Measurements from ENCODE around the gene CRCP. TPM values are rescaled to one million over a fixed set of nuclear protein-coding genes. Genes with fewer than 3 reads are reported as not detected.

CRCP gene
- total RNA-seq, 4 donors from 2014 or later: 49.6 to 59.6 (median 54.2) TPM

DNA sequence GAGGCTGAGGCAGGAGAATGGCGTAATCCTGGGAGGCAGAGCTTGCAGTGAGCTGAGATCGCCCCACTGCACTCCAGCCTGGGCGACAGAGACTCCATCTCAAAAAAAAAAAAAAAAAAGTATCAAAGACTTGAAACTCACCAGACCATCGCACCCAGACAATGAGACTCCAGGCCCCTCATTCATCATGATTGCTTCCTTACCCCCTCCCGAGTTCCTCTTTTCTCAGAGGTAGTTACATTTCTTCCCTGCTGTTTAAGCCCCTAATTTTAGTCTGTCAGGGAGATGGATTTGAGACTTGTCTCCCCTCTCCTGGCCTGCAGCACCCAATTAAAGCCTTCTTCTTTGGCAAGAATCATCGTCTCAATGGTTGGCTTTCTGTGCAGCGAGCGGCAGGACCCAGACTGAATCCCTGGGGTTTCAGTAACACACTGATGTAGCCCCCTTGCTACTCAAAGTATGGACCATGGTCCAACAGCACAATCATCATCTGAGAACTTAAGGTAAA lies 71.1 kb downstream of the CRCP start:
- intact Hi-C loops (cut with DNase I): no loop called here
- no peak overlapping the region for H3K4me3 ChIP-seq (replicated peaks in 1 of 3)
- H3K36me3 ChIP-seq: no peaks in the 10 kb centered on the region
- H3K27me3 ChIP-seq: no peaks in the 10 kb centered on the region
- H3K4me1 ChIP-seq: no peaks in the 10 kb centered on the region
- 91 to 93% methylated on average over 8 of the region's 8 CpGs for WGBS, 2 donors
- H3K27ac ChIP-seq: no peak overlapping the region
- TF ChIP-seq, protein P1, sequence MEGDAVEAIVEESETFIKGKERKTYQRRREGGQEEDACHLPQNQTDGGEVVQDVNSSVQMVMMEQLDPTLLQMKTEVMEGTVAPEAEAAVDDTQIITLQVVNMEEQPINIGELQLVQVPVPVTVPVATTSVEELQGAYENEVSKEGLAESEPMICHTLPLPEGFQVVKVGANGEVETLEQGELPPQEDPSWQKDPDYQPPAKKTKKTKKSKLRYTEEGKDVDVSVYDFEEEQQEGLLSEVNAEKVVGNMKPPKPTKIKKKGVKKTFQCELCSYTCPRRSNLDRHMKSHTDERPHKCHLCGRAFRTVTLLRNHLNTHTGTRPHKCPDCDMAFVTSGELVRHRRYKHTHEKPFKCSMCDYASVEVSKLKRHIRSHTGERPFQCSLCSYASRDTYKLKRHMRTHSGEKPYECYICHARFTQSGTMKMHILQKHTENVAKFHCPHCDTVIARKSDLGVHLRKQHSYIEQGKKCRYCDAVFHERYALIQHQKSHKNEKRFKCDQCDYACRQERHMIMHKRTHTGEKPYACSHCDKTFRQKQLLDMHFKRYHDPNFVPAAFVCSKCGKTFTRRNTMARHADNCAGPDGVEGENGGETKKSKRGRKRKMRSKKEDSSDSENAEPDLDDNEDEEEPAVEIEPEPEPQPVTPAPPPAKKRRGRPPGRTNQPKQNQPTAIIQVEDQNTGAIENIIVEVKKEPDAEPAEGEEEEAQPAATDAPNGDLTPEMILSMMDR (IDR thresholded peaks at IDR 0.05): no peak
- TF ChIP-seq POLR2A (IDR thresholded peaks at IDR 0.05): no peak
- no peaks in the 10 kb centered on the region for H3K9me3 ChIP-seq
- DNase-seq: no peak

DNA sequence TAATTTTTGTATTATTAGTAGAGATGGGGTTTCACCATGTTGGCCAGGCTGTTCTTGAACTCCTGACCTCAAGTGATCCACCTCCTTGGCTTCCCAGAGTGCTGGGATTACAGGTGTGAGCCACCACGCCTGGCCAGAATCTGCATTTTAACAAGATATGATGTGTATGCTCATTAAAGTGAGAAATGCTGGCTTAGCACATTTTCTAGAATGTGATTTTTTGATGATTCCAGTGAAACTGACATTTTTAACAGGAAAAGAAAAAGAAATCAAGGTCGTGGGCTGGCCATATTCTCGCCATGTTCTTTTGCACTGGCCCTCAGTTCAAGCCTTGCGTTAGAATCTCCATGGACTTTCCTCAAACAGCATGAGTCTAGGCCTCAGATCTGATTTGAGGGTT lies 72.3 kb downstream of the CRCP start:
- Histone ChIP-seq H3K4me1 (no peaks in the 10 kb centered on the region), H3K36me3 (no peaks in the 10 kb centered on the region), H3K9me3 (no peaks in the 10 kb centered on the region), H3K4me3 (replicated peaks in 1 of 3) (no peak overlapping the region), H3K27me3 (no peaks in the 10 kb centered on the region), H3K27ac (no peak overlapping the region)
- TF ChIP-seq POLR2A (IDR thresholded peaks at IDR 0.05): no peak
- TF ChIP-seq, protein P1 (IDR thresholded peaks at IDR 0.05): no peak
- intact Hi-C loops (cut with DNase I): no loop called here
- no peak for DNase-seq
- 91 to 96% methylated on average over 4 of the region's 4 CpGs for WGBS, 2 donors

DNA sequence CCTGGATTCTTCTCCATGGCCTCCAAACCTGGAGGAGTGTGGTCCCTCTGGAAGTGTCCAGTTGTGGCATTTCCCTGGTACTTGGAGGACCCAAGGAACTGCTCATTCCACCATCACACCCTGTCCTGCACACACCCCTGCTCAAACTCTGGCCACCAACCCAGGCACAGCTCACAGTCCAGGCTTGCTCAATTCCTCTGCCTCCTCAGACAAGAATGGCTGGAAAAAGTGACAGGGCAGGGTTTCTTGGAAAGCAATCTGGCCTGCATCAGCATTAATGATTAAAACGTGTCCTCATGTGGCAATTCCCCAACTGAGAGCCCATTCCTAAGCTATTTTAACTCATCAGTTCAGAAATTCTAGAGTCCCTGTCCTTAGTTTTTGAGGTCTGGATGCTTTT lies 73.3 kb downstream of the CRCP start:
- WGBS, 2 donors: 53 to 91% methylated on average over 1 of the region's 1 CpG
- Histone ChIP-seq H3K9me3 (no peaks in the 10 kb centered on the region), H3K27ac (no peak overlapping the region), H3K4me1 (no peaks in the 10 kb centered on the region), H3K36me3 (no peaks in the 10 kb centered on the region), H3K4me3 (replicated peaks in 1 of 3) (no peak overlapping the region), H3K27me3 (no peaks in the 10 kb centered on the region)
- TF ChIP-seq POLR2A (IDR thresholded peaks at IDR 0.05): no peak
- TF ChIP-seq, protein P1 (IDR thresholded peaks at IDR 0.05): no peak
- intact Hi-C loops (cut with DNase I): no loop called here
- peak in 1 of 2 donors; percentile 6 for DNase-seq

DNA sequence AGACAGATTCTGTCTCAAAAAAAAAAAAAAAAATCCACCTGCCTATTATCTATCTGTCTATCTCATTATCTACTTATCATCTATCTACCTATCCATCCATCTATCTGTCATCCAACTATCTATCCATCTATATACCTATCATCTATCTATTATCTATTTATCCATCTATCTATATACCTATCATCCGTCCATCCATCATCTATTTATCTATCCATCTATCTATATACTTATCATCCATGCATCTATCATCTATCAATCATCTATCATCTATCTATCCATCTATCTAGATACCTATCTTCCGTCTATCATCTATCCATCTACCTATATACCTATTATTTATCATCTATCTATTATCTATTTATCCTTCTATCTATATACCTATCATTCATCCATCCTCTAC lies 74.0 kb downstream of the CRCP start:
- intact Hi-C loops (cut with DNase I): no loop called here
- Histone ChIP-seq H3K27ac (no peak overlapping the region), H3K36me3 (no peaks in the 10 kb centered on the region), H3K9me3 (no peaks in the 10 kb centered on the region), H3K4me3 (replicated peaks in 1 of 3) (no peak overlapping the region), H3K27me3 (no peaks in the 10 kb centered on the region), H3K4me1 (no peaks in the 10 kb centered on the region)
- TF ChIP-seq, protein P1 (IDR thresholded peaks at IDR 0.05): no peak
- TF ChIP-seq POLR2A (IDR thresholded peaks at IDR 0.05): no peak
- 98% methylated on average over 2 of the region's 2 CpGs for WGBS, 2 donors
- no peak for DNase-seq

DNA sequence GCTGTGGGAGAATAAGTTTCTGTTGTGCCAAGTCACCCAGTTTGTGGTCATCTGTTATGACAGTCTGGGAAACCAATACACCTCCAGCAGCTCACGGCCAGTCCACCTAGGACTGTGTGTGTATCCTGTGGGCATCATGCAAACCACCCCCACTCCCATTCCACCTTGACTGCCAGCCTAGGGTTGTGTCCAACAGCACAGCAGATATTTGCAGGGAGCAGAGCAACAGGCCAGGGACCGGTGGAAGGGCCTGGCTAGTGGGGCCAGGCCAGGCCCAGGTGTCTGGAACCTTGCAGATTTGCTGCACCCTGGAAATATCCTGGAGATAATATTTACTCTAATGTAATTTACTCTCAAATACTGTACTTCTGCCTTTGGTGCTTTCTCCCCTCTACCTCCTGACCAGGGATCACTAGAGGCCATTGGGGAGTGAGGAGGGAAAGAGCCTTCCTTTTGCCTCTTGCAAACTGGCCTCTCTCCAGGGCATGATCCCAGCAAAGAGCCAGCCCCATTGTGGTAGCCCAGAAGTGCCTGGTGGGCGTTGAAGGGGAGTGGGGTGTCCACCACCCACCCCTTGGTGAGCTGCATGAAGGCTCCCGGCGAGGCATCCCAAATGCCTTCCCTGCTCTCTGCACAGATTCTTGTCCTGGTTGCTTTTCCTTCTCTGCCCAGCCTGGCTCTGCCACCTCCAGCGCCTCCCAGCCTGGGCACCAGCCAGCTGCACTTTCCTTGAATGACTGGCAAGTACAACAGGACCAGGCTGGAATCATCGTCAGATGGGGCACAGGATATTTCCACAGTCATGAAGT lies 75.3 kb downstream of the CRCP start:
- WGBS, 2 donors: 69 to 76% methylated on average over 6 to 7 of the region's 7 CpGs
- H3K9me3 ChIP-seq: no peaks in the 10 kb centered on the region

More for the DNA sequence above, 75.3 kb downstream of the CRCP start:
- TF ChIP-seq, protein P1 (IDR thresholded peaks at IDR 0.05): no peak
- no peak for TF ChIP-seq POLR2A (IDR thresholded peaks at IDR 0.05)
- peak; percentile 48 to 69 for DNase-seq
- Histone ChIP-seq H3K4me1 (no peaks in the 10 kb centered on the region), H3K27me3 (no peaks in the 10 kb centered on the region), H3K36me3 (no peaks in the 10 kb centered on the region), H3K27ac (no peak overlapping the region), H3K4me3 (replicated peaks in 1 of 3) (no peak overlapping the region)
- intact Hi-C loops (cut with DNase I): no loop called here

Measured in thyroid gland (tissue), 4 donors.